Transverse colon (tissue), 4 donors: Measurements from ENCODE around the gene FUNDC2. TPM values are rescaled to one million over a fixed set of nuclear protein-coding genes. Genes with fewer than 3 reads are reported as not detected.

Source experiments
- DNase-seq: peaks from one replicate; pipeline ENCODE4 v3.0.0-alpha.2; 2019
- H3K27ac ChIP-seq, 4 donors: fragments of 200-600 bp; sonication (generic); 2 replicates each; pipeline ENCODE4 v1.5.1; 2016 to 2018; ENCODE audit warnings: inconsistent platforms in 4 of 4
- H3K27me3 ChIP-seq: fragments of 200-600 bp; sonication (generic); 2 replicates; pipeline ENCODE4 v1.5.1; 2017; ENCODE audit warnings: inconsistent platforms
- H3K36me3 ChIP-seq, 4 donors: fragments of 200-600 bp; sonication (generic); 2 replicates each; pipeline ENCODE4 v1.5.1; 2017 to 2019; ENCODE audit warnings: inconsistent platforms in 4 of 4
- H3K4me1 ChIP-seq, 4 donors: fragments of 200-600 bp; sonication (generic); 2 replicates each; pipeline ENCODE4 v1.5.1; 2017 to 2020; ENCODE audit warnings: inconsistent platforms in 4 of 4
- H3K4me3 ChIP-seq, 4 donors: fragments of 200-600 bp; sonication (generic); 1 replicate in 1 of 4; 2 replicates in 3 of 4; pipeline versions ENCODE4 v1.5.1 to v1.6.1; 2017 to 2019; ENCODE audit warnings: inconsistent platforms in 4 of 4
- H3K9me3 ChIP-seq, 2 donors: fragments of 200-600 bp; sonication (generic); 2 replicates each; pipeline ENCODE4 v1.5.1; 2017 to 2019; ENCODE audit warnings: inconsistent platforms in 2 of 2
- EP300 ChIP-seq: sonication (generic); formaldehyde crosslinking; IDR thresholded peaks from one replicate; pipeline ENCODE4 v1.6.1; 2017; ENCODE audit warnings: antibody characterized with exemption, low read depth
- POLR2A ChIP-seq: fragments of 450-650 bp; IDR thresholded peaks from one replicate; pipeline ENCODE4 v1.6.1; 2016; ENCODE audit warnings: antibody characterized with exemption, mild to moderate bottlenecking, moderate library complexity
- POLR2AphosphoS5 ChIP-seq, 3 donors: sonication (generic); formaldehyde crosslinking; IDR thresholded peaks; one replicate each; pipeline ENCODE4 v1.6.1; 2016; ENCODE audit warnings: antibody characterized with exemption in 3 of 3
- WGBS, 2 donors: methylation state at CpG; one replicate each; pipeline ENCODE4 v1.1.5; 2018; ENCODE audit warnings: low coverage in 1 of 2; 5-methylcytosine and 5-hydroxymethylcytosine counted together
- in situ Hi-C, 4 donors: fragments of 200-750 bp; cut with MboI; loops; one replicate each; pipeline versions ENCODE4 v1.15.0 to v1.15.1; 2017; ENCODE audit warnings: low sequenced_read_pairs in 3 of 4, low pct_ligation_motif_present in 1 of 4, low pct_unique_long_range_greater_than_20kb in 1 of 4
- intact Hi-C: fragments of 100-400 bp; cut with DNase I; formaldehyde crosslinking; loops from one replicate; pipeline ENCODE4 v1.15.1; 2023; ENCODE audit warnings: low total_unique reads
- total RNA-seq, 4 donors: library from RNA; depleted of rRNA; stranded (reverse); fragments of >200 nt; gene quantifications; one replicate each; pipeline ENCODE4 v1.1.0, GENCODE V29; 2016
- TF ChIP-seq, protein P1 (sequence below), 5 experiments: fragments of 200-600 bp in 3 of 5; fragments of 450-650 bp in 2 of 5; sonication (generic) in 3 of 5; IDR thresholded peaks; 1 replicate in 2 of 5; 2 replicates in 3 of 5; pipeline ENCODE4 v1.5.1; 2016 to 2017; ENCODE audit warnings: antibody characterized with exemption in 5 of 5, inconsistent platforms in 3 of 5, mild to moderate bottlenecking in 2 of 5, moderate library complexity in 1 of 5

Gene FUNDC2
- total RNA-seq, 4 donors from 2014 or later, result 7.8 to 42.9 (median 32.9) TPM

GRCh38 chrX:155094468-155095061 lies 67.9 kb downstream of the FUNDC2 start:
- no peak for DNase-seq
- H3K9me3 ChIP-seq, result no peaks in the 10 kb centered on the region
- in situ Hi-C loops, result loop anchor here in 2 of 4 donors (10.0 to 25.0 kb wide), 2 partner anchors 107 to 730 kb away; no protein-coding TSS in a partner anchor
- intact Hi-C loops, result no loop called here
- no peaks in the 10 kb centered on the region for H3K4me1 ChIP-seq
- no peak overlapping the region for H3K4me3 ChIP-seq
- no peak overlapping the region for H3K27ac ChIP-seq
- WGBS, 2 donors, result 56% methylated on average over 4 of the region's 4 CpGs; no CpG with 5 or more reads in 1 of the 2 donors
- H3K36me3 ChIP-seq, result no peaks in the 10 kb centered on the region
- H3K27me3 ChIP-seq, result no peaks in the 10 kb centered on the region
- TF ChIP-seq EP300 (no peak), POLR2A (no peak), POLR2AphosphoS5 (IDR thresholded peaks at IDR 0.05) (no peak)
- TF ChIP-seq, protein P1, sequence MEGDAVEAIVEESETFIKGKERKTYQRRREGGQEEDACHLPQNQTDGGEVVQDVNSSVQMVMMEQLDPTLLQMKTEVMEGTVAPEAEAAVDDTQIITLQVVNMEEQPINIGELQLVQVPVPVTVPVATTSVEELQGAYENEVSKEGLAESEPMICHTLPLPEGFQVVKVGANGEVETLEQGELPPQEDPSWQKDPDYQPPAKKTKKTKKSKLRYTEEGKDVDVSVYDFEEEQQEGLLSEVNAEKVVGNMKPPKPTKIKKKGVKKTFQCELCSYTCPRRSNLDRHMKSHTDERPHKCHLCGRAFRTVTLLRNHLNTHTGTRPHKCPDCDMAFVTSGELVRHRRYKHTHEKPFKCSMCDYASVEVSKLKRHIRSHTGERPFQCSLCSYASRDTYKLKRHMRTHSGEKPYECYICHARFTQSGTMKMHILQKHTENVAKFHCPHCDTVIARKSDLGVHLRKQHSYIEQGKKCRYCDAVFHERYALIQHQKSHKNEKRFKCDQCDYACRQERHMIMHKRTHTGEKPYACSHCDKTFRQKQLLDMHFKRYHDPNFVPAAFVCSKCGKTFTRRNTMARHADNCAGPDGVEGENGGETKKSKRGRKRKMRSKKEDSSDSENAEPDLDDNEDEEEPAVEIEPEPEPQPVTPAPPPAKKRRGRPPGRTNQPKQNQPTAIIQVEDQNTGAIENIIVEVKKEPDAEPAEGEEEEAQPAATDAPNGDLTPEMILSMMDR (IDR thresholded peaks at IDR 0.05), result peak; percentile 32 to 58 (median 47)

- intact Hi-C loops, result no loop called here
- no peak overlapping the region for H3K27ac ChIP-seq
- in situ Hi-C loops, result no loop called here
Observed at GRCh38 chrX:155105919-155106318, 79.3 kb downstream of the FUNDC2 start.

GRCh38 chrX:155108427-155108826 lies 81.8 kb downstream of the FUNDC2 start:
- Histone ChIP-seq H3K36me3 (no peaks in the 10 kb centered on the region), H3K9me3 (no peaks in the 10 kb centered on the region), H3K4me1 (no peaks in the 10 kb centered on the region), H3K4me3 (no peak overlapping the region), H3K27me3 (no peaks in the 10 kb centered on the region), H3K27ac (no peak overlapping the region)
- TF ChIP-seq, protein P1 (IDR thresholded peaks at IDR 0.05), result no peak
- TF ChIP-seq POLR2AphosphoS5 (IDR thresholded peaks at IDR 0.05) (no peak), POLR2A (no peak), EP300 (no peak)
- intact Hi-C loops (no loop called here), in situ Hi-C loops (no loop called here)
- DNase-seq, result no peak

More at GRCh38 chrX:155105919-155106318, 79.3 kb downstream of the FUNDC2 start:
- 77% methylated on average over 2 of the region's 2 CpGs; no CpG with 5 or more reads in 1 of the 2 donors for WGBS, 2 donors
- DNase-seq, result no peak
- no peak overlapping the region for H3K4me3 ChIP-seq
- no peaks in the 10 kb centered on the region for H3K4me1 ChIP-seq
- H3K27me3 ChIP-seq, result no peaks in the 10 kb centered on the region
- no peaks in the 10 kb centered on the region for H3K9me3 ChIP-seq
- no peaks in the 10 kb centered on the region for H3K36me3 ChIP-seq
- TF ChIP-seq POLR2A (no peak), EP300 (no peak), POLR2AphosphoS5 (IDR thresholded peaks at IDR 0.05) (no peak)
- TF ChIP-seq, protein P1 (IDR thresholded peaks at IDR 0.05), result no peak

Other genes with a start within 250 kb of the FUNDC2 start
- 10 to 100 TPM; 28.7 to 44.1 (median 32.8) TPM for gene MPP1, start 221.4 kb upstream of the FUNDC2 start, total RNA-seq
- gene SMIM9, start 192.2 kb upstream of the FUNDC2 start, total RNA-seq, result not detected
- gene F8A1, start 140.5 kb upstream of the FUNDC2 start, total RNA-seq, result 10 to 100 TPM in 2 of 4 donors, 1 to 10 TPM in 1, not detected in 1; 1.8 to 18.1 (median 10.0) TPM
- 1 to 10 TPM; 1.2 to 4.5 (median 4.0) TPM for gene F8, start 4.1 kb upstream of the FUNDC2 start, total RNA-seq
- 10 to 100 TPM in 1 of 4 donors, 1 to 10 TPM in 2, not detected in 1; 1.4 to 11.7 (median 9.1) TPM for gene CMC4, start 44.3 kb downstream of the FUNDC2 start, total RNA-seq
- 10 to 100 TPM in 1 of 4 donors, 1 to 10 TPM in 3; 1.6 to 12.9 (median 7.1) TPM for gene MTCP1, start 44.3 kb downstream of the FUNDC2 start, total RNA-seq
- gene BRCC3, start 44.7 kb downstream of the FUNDC2 start, total RNA-seq, result 10 to 100 TPM; 17.3 to 34.2 (median 19.1) TPM
- gene VBP1, start 189.6 kb downstream of the FUNDC2 start, total RNA-seq, result 10 to 100 TPM in 3 of 4 donors, 1 to 10 TPM in 1; 6.0 to 24.5 (median 22.3) TPM
- 1 to 10 TPM in 1 of 4 donors, under 1 TPM in 1, not detected in 2; 0.41 to 1.4 TPM for gene RAB39B, start 237.6 kb downstream of the FUNDC2 start, total RNA-seq